HEK293 (cell line): ENCODE results near the gene STARD9.
A peak's percentile ranks its signal among the peaks of the same experiment; 100 is the strongest.

Experiments
- CTCF ChIA-PET: fragments of 350-600 bp; formaldehyde crosslinking; extraction: SDS; loops from one replicate; lab custom pipeline; 2021; ENCODE audit warnings: antibody characterized with exemption; lab: Yijun Ruan, JAX
- POLR2A ChIA-PET: fragments of 300-600 bp; formaldehyde crosslinking; extraction: SDS; loops from one replicate; lab custom pipeline; 2020; ENCODE audit warnings: antibody characterized with exemption, inconsistent platforms; lab: Yijun Ruan, JAX
- H3K27ac ChIP-seq: fragments of 200-500 bp; sonication (Bioruptor generic); 2 replicates; pipeline ENCODE4 v1.5.1; 2014; ENCODE audit warnings: low read depth, low read length, control low read depth, inconsistent platforms; ENCODE audit errors: extremely low read depth
- H3K36me3 ChIP-seq, 2 experiments: fragments of 200-500 bp in 1 of 2; sonication (Bioruptor generic) in 1 of 2; 1 replicate in 1 of 2; 2 replicates in 1 of 2; pipeline ENCODE4 v1.5.1; 2014 to 2017; ENCODE audit warnings: inconsistent platforms in 2 of 2, low read length in 2 of 2; ENCODE audit not compliant: control insufficient read depth in 2 of 2, insufficient read depth in 1 of 2
- H3K4me1 ChIP-seq: fragments of 200-500 bp; sonication (Bioruptor generic); 2 replicates; pipeline ENCODE4 v1.5.1; 2014; ENCODE audit warnings: mild to moderate bottlenecking, low read length, inconsistent platforms; ENCODE audit not compliant: control insufficient read depth, insufficient read depth
- H3K4me3 ChIP-seq: 2 replicates; pipeline ENCODE4 v1.5.1; 2011; ENCODE audit warnings: low read depth, mild to moderate bottlenecking, control low read depth, low read length, moderate library complexity
- H3K9me3 ChIP-seq: fragments of 200-500 bp; sonication (Bioruptor generic); 2 replicates; pipeline ENCODE4 v1.5.1; 2014; ENCODE audit warnings: low read depth, low read length, inconsistent platforms; ENCODE audit not compliant: control insufficient read depth, insufficient read depth
- CTCF ChIP-seq: fragments of 450-650 bp; formaldehyde crosslinking; IDR thresholded peaks from 2 replicates; pipeline ENCODE4 v1.5.1; 2016; ENCODE audit warnings: missing biosample characterization, missing genetic modification characterization
- TSHZ1 ChIP-seq: fragments of 450-650 bp; formaldehyde crosslinking; IDR thresholded peaks from 2 replicates; pipeline ENCODE4 v1.5.1; 2016; ENCODE audit warnings: missing biosample characterization, missing genetic modification characterization, borderline replicate concordance
- ZBTB49 ChIP-seq: fragments of 450-650 bp; formaldehyde crosslinking; IDR thresholded peaks from 2 replicates; pipeline ENCODE4 v1.5.1; 2016; ENCODE audit warnings: missing biosample characterization, missing genetic modification characterization, low read depth
- ZEB2 ChIP-seq: fragments of 450-650 bp; formaldehyde crosslinking; IDR thresholded peaks from 2 replicates; pipeline ENCODE4 v1.5.1; 2016; ENCODE audit warnings: missing biosample characterization, missing genetic modification characterization
- ZFP69B ChIP-seq: fragments of 450-650 bp; formaldehyde crosslinking; IDR thresholded peaks from 2 replicates; pipeline ENCODE4 v1.5.1; 2016; ENCODE audit warnings: missing biosample characterization, missing genetic modification characterization
- ZIC2 ChIP-seq: fragments of 450-650 bp; formaldehyde crosslinking; IDR thresholded peaks from 2 replicates; pipeline ENCODE4 v1.5.1; 2016; ENCODE audit warnings: missing biosample characterization, missing genetic modification characterization
- ZNF10 ChIP-seq: fragments of 450-650 bp; formaldehyde crosslinking; IDR thresholded peaks from 2 replicates; pipeline ENCODE4 v1.5.1; 2017; ENCODE audit warnings: missing biosample characterization, missing genetic modification characterization
- ZNF132 ChIP-seq: fragments of 450-650 bp; formaldehyde crosslinking; IDR thresholded peaks from 2 replicates; pipeline ENCODE4 v1.5.1; 2017; ENCODE audit warnings: missing biosample characterization, missing genetic modification characterization, borderline replicate concordance
- ZNF16 ChIP-seq: fragments of 450-650 bp; formaldehyde crosslinking; IDR thresholded peaks from 2 replicates; pipeline ENCODE4 v1.5.1; 2016; ENCODE audit warnings: low read depth, missing biosample characterization, missing genetic modification characterization
- ZNF239 ChIP-seq: fragments of 450-650 bp; formaldehyde crosslinking; IDR thresholded peaks from 2 replicates; pipeline ENCODE4 v1.5.1; 2016; ENCODE audit warnings: missing biosample characterization, missing genetic modification characterization
- ZNF324 ChIP-seq: fragments of 450-650 bp; formaldehyde crosslinking; IDR thresholded peaks from 2 replicates; pipeline ENCODE4 v1.5.1; 2016; ENCODE audit warnings: missing biosample characterization, missing genetic modification characterization
- ZNF335 ChIP-seq: fragments of 450-650 bp; formaldehyde crosslinking; conservative IDR thresholded peaks from 2 replicates; pipeline ENCODE4 v1.5.1; 2016; ENCODE audit warnings: missing biosample characterization, missing genetic modification characterization
- ZNF48 ChIP-seq: fragments of 450-650 bp; formaldehyde crosslinking; IDR thresholded peaks from 2 replicates; pipeline ENCODE4 v1.5.1; 2016; ENCODE audit warnings: missing biosample characterization, missing genetic modification characterization
- ZNF501 ChIP-seq: fragments of 450-650 bp; formaldehyde crosslinking; IDR thresholded peaks from 2 replicates; pipeline ENCODE4 v1.5.1; 2016; ENCODE audit warnings: missing biosample characterization, missing genetic modification characterization
- ZNF529 ChIP-seq: fragments of 450-650 bp; formaldehyde crosslinking; IDR thresholded peaks from 2 replicates; pipeline ENCODE4 v1.5.1; 2017; ENCODE audit warnings: missing genetic modification characterization, missing biosample characterization; ENCODE audit not compliant: insufficient replicate concordance
- ZNF600 ChIP-seq: fragments of 450-650 bp; formaldehyde crosslinking; IDR thresholded peaks from 2 replicates; pipeline ENCODE4 v1.5.1; 2016; ENCODE audit warnings: missing biosample characterization, missing genetic modification characterization
- ZNF623 ChIP-seq: fragments of 450-650 bp; formaldehyde crosslinking; IDR thresholded peaks from 2 replicates; pipeline ENCODE4 v1.5.1; 2016; ENCODE audit warnings: missing biosample characterization, missing genetic modification characterization
- ZNF76 ChIP-seq: fragments of 450-650 bp; formaldehyde crosslinking; IDR thresholded peaks from 2 replicates; pipeline ENCODE4; 2016; ENCODE audit warnings: low read depth, missing biosample characterization, missing genetic modification characterization, borderline replicate concordance
- ZNF768 ChIP-seq: fragments of 450-650 bp; formaldehyde crosslinking; IDR thresholded peaks from 2 replicates; pipeline ENCODE4 v1.5.1; 2018; ENCODE audit warnings: missing biosample characterization, mild to moderate bottlenecking, missing genetic modification characterization
- ZNF776 ChIP-seq: fragments of 450-650 bp; formaldehyde crosslinking; IDR thresholded peaks from 2 replicates; pipeline ENCODE4 v1.5.0; 2017; ENCODE audit warnings: missing biosample characterization, missing genetic modification characterization, borderline replicate concordance
- ZNF785 ChIP-seq: fragments of 450-650 bp; formaldehyde crosslinking; IDR thresholded peaks from 2 replicates; pipeline ENCODE4 v1.5.1; 2016; ENCODE audit warnings: missing biosample characterization, missing genetic modification characterization

Gene STARD9

GRCh38 chr15:42582569-42583375 is 7.4 kb downstream of the STARD9 start:
- Histone ChIP-seq H3K36me3 (peaks cover 0 to 7% of the 10 kb centered on the region in 2 experiments; a peak in 1 of 3 replicates), H3K4me1 (peaks cover 6% of the 10 kb centered on the region), H3K27ac (no peak overlapping the region), H3K9me3 (no peaks in the 10 kb centered on the region), H3K4me3 (no peak overlapping the region)
- TF ChIP-seq ZNF600 (no peak), ZNF776 (tag by site-specific recombination) (no peak), CTCF (tag by site-specific recombination) (no peak), ZNF335 (tag by site-specific recombination) (no peak), ZNF16 (no peak), ZIC2 (tag by site-specific recombination) (no peak), ZEB2 (tag by site-specific recombination) (no peak), ZNF324 (tag by site-specific recombination) (no peak)
- POLR2A ChIA-PET = no interaction called here
- CTCF ChIA-PET = interaction anchor here (0.8 to 2.0 kb wide), 3 partner anchors 9 to 63 kb away, joined by 3 to 9 read pairs (median 3); no protein-coding TSS in a partner anchor

- TF ChIP-seq ZNF335 (tag by site-specific recombination) (peak; percentile 37; the same call in 1 of the 2 replicates), ZNF785 (tag by site-specific recombination) (no peak)
- ChIA-PET CTCF (interaction anchor here (2.0 kb wide), 1 partner anchor 8 kb away, joined by 9 read pairs; no protein-coding TSS in a partner anchor), POLR2A (interaction anchor here (1.0 kb wide), 1 partner anchor 9 kb away, joined by 4 read pairs; the partner anchor contains the start of gene STARD9)
- peaks cover 6% of the 10 kb centered on the region for H3K4me1 ChIP-seq
- no peak overlapping the region for H3K27ac ChIP-seq
- no peak overlapping the region for H3K4me3 ChIP-seq
- no peaks in the 10 kb centered on the region for H3K9me3 ChIP-seq
- peaks cover 0 to 7% of the 10 kb centered on the region in 2 experiments; a peak in 1 of 3 replicates for H3K36me3 ChIP-seq
Observed at GRCh38 chr15:42584031-42584765, 8.8 kb downstream of the STARD9 start.

GRCh38 chr15:42590619-42591237 is 15.3 kb downstream of the STARD9 start:
- Histone ChIP-seq H3K36me3 (peaks cover 0 to 6% of the 10 kb centered on the region in 2 experiments; a peak in 1 of 3 replicates), H3K4me1 (no peaks in the 10 kb centered on the region), H3K9me3 (no peaks in the 10 kb centered on the region), H3K27ac (no peak overlapping the region), H3K4me3 (no peak overlapping the region)
- ChIA-PET CTCF (interaction anchor here (1.0 kb wide), 1 partner anchor 9 kb away, joined by 4 read pairs; no protein-coding TSS in a partner anchor), POLR2A (no interaction called here)
- TF ChIP-seq ZNF132 (tag by site-specific recombination) = no peak
- no peak for TF ChIP-seq ZNF501 (tag by site-specific recombination)
- no peak for TF ChIP-seq ZNF623 (tag by site-specific recombination)
- TF ChIP-seq ZNF48 (tag by site-specific recombination) = no peak
- TF ChIP-seq TSHZ1 (tag by site-specific recombination) = no peak
- TF ChIP-seq ZNF239 (tag by site-specific recombination) = no peak
- no peak for TF ChIP-seq ZNF10 (tag by site-specific recombination)
- TF ChIP-seq ZNF768 = no peak
- no peak for TF ChIP-seq ZFP69B (tag by site-specific recombination)
- no peak for TF ChIP-seq ZNF76 (tag by site-specific recombination)
- TF ChIP-seq ZNF529 (tag by site-specific recombination) = no peak
- TF ChIP-seq ZBTB49 (tag by site-specific recombination) = no peak
